ENCODE measurements around the gene DAGLB. TPM values are rescaled to one million over a fixed set of nuclear protein-coding genes. Genes with fewer than 3 reads are reported as not detected.

Gene DAGLB
- total RNA-seq, 1 experiment from 2014 or later: 33.6 TPM

DNA sequence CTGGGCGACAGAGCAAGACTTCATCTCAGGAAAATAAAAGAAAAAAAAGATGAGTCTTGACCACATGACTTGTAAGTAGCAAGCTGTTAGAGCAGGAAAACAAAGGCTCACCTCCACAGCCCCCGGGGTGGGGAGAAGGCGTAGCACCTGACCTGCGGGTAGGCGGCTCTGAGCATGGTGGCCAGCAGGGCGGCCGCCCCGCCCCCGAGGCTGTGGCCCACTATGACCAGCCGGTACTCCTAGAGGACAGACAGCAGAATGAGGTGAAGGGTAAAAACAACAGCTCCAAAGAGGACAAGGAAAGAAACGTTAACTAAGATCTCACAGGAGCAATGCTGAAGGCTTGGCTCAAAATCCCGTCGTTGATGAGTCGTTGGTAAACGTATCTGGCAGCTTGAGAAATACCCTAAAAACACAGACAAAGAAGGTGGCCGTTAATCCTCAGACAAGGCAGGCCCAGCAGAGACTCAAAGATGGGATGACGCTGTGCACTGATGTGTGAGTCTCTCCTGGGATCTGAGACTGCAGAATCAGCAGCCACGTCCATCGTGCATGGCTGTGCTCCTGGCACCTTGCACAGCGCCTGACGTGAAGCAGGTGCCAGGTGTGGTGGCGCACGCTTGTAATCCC lies 31.1 kb downstream of the DAGLB start (continued):
- TF ChIP-seq, protein P1, sequence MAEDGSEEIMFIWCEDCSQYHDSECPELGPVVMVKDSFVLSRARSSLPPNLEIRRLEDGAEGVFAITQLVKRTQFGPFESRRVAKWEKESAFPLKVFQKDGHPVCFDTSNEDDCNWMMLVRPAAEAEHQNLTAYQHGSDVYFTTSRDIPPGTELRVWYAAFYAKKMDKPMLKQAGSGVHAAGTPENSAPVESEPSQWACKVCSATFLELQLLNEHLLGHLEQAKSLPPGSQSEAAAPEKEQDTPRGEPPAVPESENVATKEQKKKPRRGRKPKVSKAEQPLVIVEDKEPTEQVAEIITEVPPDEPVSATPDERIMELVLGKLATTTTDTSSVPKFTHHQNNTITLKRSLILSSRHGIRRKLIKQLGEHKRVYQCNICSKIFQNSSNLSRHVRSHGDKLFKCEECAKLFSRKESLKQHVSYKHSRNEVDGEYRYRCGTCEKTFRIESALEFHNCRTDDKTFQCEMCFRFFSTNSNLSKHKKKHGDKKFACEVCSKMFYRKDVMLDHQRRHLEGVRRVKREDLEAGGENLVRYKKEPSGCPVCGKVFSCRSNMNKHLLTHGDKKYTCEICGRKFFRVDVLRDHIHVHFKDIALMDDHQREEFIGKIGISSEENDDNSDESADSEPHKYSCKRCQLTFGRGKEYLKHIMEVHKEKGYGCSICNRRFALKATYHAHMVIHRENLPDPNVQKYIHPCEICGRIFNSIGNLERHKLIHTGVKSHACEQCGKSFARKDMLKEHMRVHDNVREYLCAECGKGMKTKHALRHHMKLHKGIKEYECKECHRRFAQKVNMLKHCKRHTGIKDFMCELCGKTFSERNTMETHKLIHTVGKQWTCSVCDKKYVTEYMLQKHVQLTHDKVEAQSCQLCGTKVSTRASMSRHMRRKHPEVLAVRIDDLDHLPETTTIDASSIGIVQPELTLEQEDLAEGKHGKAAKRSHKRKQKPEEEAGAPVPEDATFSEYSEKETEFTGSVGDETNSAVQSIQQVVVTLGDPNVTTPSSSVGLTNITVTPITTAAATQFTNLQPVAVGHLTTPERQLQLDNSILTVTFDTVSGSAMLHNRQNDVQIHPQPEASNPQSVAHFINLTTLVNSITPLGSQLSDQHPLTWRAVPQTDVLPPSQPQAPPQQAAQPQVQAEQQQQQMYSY (CRISPR knock-in tag; IDR thresholded peaks at IDR 0.05): no peak
- TF ChIP-seq ZBTB21 (CRISPR knock-in tag; IDR thresholded peaks at IDR 0.05; ENCODE audit: borderline replicate concordance): no peak
- no peak for TF ChIP-seq ZNF671 (CRISPR knock-in tag; IDR thresholded peaks at IDR 0.05)
- TF ChIP-seq, protein P2, sequence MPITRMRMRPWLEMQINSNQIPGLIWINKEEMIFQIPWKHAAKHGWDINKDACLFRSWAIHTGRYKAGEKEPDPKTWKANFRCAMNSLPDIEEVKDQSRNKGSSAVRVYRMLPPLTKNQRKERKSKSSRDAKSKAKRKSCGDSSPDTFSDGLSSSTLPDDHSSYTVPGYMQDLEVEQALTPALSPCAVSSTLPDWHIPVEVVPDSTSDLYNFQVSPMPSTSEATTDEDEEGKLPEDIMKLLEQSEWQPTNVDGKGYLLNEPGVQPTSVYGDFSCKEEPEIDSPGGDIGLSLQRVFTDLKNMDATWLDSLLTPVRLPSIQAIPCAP (CRISPR knock-in tag; IDR thresholded peaks at IDR 0.05): no peak
- no peak for TF ChIP-seq SP1 (CRISPR knock-in tag; conservative IDR thresholded peaks at IDR 0.05)

DNA sequence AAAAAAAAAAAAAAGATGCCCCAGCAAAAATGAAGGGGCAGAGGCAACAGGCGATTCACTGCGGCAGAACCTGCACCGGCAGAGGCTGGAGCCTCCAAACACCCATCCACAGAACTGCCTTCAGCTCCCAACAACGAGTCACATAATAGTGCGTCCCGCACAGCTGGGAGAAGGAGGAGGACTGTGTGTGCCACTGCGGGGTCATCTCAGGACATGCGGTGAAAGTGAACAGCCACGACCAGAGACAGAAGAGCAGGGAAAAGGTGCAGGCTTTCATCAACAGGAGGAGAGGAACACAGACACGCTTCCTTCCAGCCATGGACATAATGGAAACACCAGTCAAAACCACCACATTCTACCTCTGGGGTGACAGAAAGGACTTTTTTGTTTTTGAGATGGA lies 34.1 kb downstream of the DAGLB start:
- TF ChIP-seq ZBTB21 (CRISPR knock-in tag; IDR thresholded peaks at IDR 0.05; ENCODE audit: borderline replicate concordance): no peak
- TF ChIP-seq FOXK1 (CRISPR knock-in tag; IDR thresholded peaks at IDR 0.05): no peak
- TF ChIP-seq FOXJ3 (CRISPR knock-in tag; IDR thresholded peaks at IDR 0.05; ENCODE audit: borderline replicate concordance): no peak
- no peak for TF ChIP-seq SP1 (CRISPR knock-in tag; conservative IDR thresholded peaks at IDR 0.05)
- TF ChIP-seq, protein P3, sequence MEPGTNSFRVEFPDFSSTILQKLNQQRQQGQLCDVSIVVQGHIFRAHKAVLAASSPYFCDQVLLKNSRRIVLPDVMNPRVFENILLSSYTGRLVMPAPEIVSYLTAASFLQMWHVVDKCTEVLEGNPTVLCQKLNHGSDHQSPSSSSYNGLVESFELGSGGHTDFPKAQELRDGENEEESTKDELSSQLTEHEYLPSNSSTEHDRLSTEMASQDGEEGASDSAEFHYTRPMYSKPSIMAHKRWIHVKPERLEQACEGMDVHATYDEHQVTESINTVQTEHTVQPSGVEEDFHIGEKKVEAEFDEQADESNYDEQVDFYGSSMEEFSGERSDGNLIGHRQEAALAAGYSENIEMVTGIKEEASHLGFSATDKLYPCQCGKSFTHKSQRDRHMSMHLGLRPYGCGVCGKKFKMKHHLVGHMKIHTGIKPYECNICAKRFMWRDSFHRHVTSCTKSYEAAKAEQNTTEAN (CRISPR knock-in tag; IDR thresholded peaks at IDR 0.05): no peak
- no peak for TF ChIP-seq ZNF232 (CRISPR knock-in tag; IDR thresholded peaks at IDR 0.05)
- TF ChIP-seq SOX15 (CRISPR knock-in tag; IDR thresholded peaks at IDR 0.05): no peak
- no peak for TF ChIP-seq SMAD4 (CRISPR knock-in tag; IDR thresholded peaks at IDR 0.05)
- no peak for TF ChIP-seq GRHL2 (CRISPR knock-in tag; IDR thresholded peaks at IDR 0.05; ENCODE audit: insufficient replicate concordance, severe bottlenecking)
- no peak for TF ChIP-seq SMAD3 (CRISPR knock-in tag; IDR thresholded peaks at IDR 0.05; ENCODE audit: borderline replicate concordance)
- TF ChIP-seq RORB (CRISPR knock-in tag; IDR thresholded peaks at IDR 0.05): no peak
- TF ChIP-seq, protein P4, sequence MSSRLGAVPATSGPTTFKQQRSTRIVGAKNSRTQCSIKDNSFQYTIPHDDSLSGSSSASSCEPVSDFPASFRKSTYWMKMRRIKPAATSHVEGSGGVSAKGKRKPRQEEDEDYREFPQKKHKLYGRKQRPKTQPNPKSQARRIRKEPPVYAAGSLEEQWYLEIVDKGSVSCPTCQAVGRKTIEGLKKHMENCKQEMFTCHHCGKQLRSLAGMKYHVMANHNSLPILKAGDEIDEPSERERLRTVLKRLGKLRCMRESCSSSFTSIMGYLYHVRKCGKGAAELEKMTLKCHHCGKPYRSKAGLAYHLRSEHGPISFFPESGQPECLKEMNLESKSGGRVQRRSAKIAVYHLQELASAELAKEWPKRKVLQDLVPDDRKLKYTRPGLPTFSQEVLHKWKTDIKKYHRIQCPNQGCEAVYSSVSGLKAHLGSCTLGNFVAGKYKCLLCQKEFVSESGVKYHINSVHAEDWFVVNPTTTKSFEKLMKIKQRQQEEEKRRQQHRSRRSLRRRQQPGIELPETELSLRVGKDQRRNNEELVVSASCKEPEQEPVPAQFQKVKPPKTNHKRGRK (CRISPR knock-in tag; IDR thresholded peaks at IDR 0.05; ENCODE audit: borderline replicate concordance): no peak
- TF ChIP-seq TEAD4 (CRISPR knock-in tag; IDR thresholded peaks at IDR 0.05): no peak
- ATAC-seq (no peak), DNase-seq (ENCODE audit: low spot score) (no peak)
- Mint-ChIP-seq H3K27ac (no peak overlapping the region), H3K27me3 (ENCODE audit: low read depth) (no peaks in the 10 kb centered on the region), H3K36me3 (peaks cover 74% of the 10 kb centered on the region), H3K4me3 (no peak overlapping the region), H3K9me3 (no peaks in the 10 kb centered on the region), H3K4me1 (peaks cover 5% of the 10 kb centered on the region)
- CTCF ChIA-PET: no interaction called here
- POLR2A ChIA-PET: no interaction called here
